NCI-H1694 (cell line): ENCODE measurements around the gene TMEM179.

Experiments
- DNase-seq: peaks from one replicate; lab custom pipeline; 2025; lab: John Stamatoyannopoulos, UW

TMEM179 gene

GRCh38 chr14:104598910-104599273 lies 5.7 kb downstream of the TMEM179 start:
- no peak for DNase-seq

- peak; percentile 86 for DNase-seq
Observed at GRCh38 chr14:104598039-104598909, 6.3 kb downstream of the TMEM179 start.

- no peak for DNase-seq
Observed at GRCh38 chr14:104597576-104597975, 7.0 kb downstream of the TMEM179 start.

GRCh38 chr14:104596927-104597351 lies 7.6 kb downstream of the TMEM179 start:
- DNase-seq, result no peak

- DNase-seq, result no peak
Observed at GRCh38 chr14:104596451-104596918, 8.1 kb downstream of the TMEM179 start.

- no peak for DNase-seq
Observed at GRCh38 chr14:104595911-104596450, 8.6 kb downstream of the TMEM179 start.

- no peak for DNase-seq
Observed at GRCh38 chr14:104595116-104595675, 9.4 kb downstream of the TMEM179 start.

- no peak for DNase-seq
Observed at GRCh38 chr14:104594310-104595046, 10.1 kb downstream of the TMEM179 start.

- no peak for DNase-seq
Observed at GRCh38 chr14:104593710-104594136, 10.8 kb downstream of the TMEM179 start.

- DNase-seq, result no peak
Observed at GRCh38 chr14:104593241-104593701, 11.3 kb downstream of the TMEM179 start.

GRCh38 chr14:104592785-104593184 lies 11.8 kb downstream of the TMEM179 start:
- no peak for DNase-seq

- no peak for DNase-seq
Observed at GRCh38 chr14:104592292-104592672, 12.3 kb downstream of the TMEM179 start.

- DNase-seq, result no peak
Observed at GRCh38 chr14:104591506-104592291, 12.9 kb downstream of the TMEM179 start.

- no peak for DNase-seq
Observed at GRCh38 chr14:104591031-104591430, 13.5 kb downstream of the TMEM179 start.

- DNase-seq, result no peak
Observed at GRCh38 chr14:104590240-104590965, 14.2 kb downstream of the TMEM179 start.

GRCh38 chr14:104589338-104590195 lies 15.0 kb downstream of the TMEM179 start:
- no peak for DNase-seq

- no peak for DNase-seq
Observed at GRCh38 chr14:104588066-104588857, 16.3 kb downstream of the TMEM179 start.

- no peak for DNase-seq
Observed at GRCh38 chr14:104587641-104588040, 16.9 kb downstream of the TMEM179 start.
